SK-N-MC (cell line): ENCODE results near the gene NDOR1.

ENCODE experiments used
- EZH2 ChIP-seq: fragments of 200-600 bp; sonication (generic); IDR thresholded peaks from one replicate; pipeline ENCODE4 v1.6.1; 2017; ENCODE audit warnings: antibody characterized with exemption
- FOXP2 ChIP-seq: optimal IDR thresholded peaks from 2 replicates; pipeline ENCODE3; 2011; ENCODE audit warnings: mild to moderate bottlenecking, moderate library complexity; ENCODE audit not compliant: insufficient read depth; ENCODE audit errors: extremely low read length, control extremely low read depth
- POLR2AphosphoS5 ChIP-seq: IDR thresholded peaks from 2 replicates; pipeline ENCODE4 v1.6.1; 2012; ENCODE audit warnings: mild to moderate bottlenecking, low read depth, low read length, borderline replicate concordance

DNA sequence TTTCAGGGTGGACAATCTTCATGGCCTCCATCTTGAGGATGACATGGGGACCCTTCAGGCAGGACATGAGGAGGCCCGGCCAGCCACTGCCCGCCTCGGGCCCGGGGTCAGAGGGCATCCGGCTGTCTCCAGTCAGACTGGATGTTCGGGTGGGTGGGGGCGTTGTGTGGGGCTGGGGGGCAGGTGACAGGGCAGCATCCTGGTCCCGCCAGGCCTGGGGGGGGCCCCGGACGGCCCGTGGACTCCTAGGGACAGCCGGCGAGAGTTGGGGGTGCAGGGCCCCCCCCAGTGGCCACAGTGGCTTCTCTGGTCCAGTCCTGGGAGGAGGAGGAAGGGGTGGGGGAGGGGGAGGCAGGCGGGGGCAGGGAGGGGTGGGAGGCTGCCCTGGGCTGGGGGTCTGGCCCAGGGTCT lies 15.6 kb downstream of the NDOR1 start:
- TF ChIP-seq POLR2AphosphoS5 = no peak
- no peak for TF ChIP-seq EZH2
- no peak for TF ChIP-seq FOXP2
